Esophagus muscularis mucosa (tissue), 4 donors: ENCODE data around the gene PLCH1.

Experiments
- EP300 ChIP-seq: sonication (generic); formaldehyde crosslinking; IDR thresholded peaks from one replicate; pipeline ENCODE4 v1.6.1; 2017; ENCODE audit warnings: antibody characterized with exemption
- POLR2A ChIP-seq: fragments of 450-650 bp; IDR thresholded peaks from one replicate; pipeline ENCODE4 v1.6.1; 2017; ENCODE audit warnings: antibody characterized with exemption, moderate library complexity, mild to moderate bottlenecking, low read depth
- POLR2AphosphoS5 ChIP-seq, 2 donors: sonication (generic); formaldehyde crosslinking; IDR thresholded peaks; one replicate each; pipeline ENCODE4 v1.6.1; 2017; ENCODE audit warnings: antibody characterized with exemption in 2 of 2
- TF ChIP-seq, protein P1 (sequence below), 3 experiments: fragments of 200-600 bp in 2 of 3; fragments of 450-650 bp in 1 of 3; sonication (generic) in 2 of 3; IDR thresholded peaks; one replicate each; pipeline ENCODE4 v1.5.1; 2017 to 2019; ENCODE audit warnings: antibody characterized with exemption in 3 of 3, mild to moderate bottlenecking in 2 of 3, moderate library complexity in 1 of 3

DNA sequence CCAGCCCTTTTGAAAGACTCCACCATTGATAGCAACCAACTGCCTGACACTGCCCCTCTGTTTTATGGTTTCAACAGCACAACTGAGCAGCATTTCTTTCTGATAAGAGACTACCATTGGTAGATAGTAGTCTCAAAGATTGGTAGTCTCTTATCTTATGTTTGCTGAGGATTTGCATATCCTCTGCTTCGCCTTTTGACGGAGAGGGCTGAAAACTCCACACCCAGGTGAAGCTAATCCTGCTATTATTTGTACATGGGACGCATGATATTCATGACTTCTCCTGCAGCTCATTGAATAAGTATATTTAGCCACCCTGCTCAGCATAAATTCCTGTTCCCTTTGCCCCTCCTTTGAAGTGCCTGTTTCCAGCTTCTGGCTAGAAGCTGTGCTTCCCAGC, 332.0 kb downstream of the PLCH1 start:
- TF ChIP-seq, protein P1, sequence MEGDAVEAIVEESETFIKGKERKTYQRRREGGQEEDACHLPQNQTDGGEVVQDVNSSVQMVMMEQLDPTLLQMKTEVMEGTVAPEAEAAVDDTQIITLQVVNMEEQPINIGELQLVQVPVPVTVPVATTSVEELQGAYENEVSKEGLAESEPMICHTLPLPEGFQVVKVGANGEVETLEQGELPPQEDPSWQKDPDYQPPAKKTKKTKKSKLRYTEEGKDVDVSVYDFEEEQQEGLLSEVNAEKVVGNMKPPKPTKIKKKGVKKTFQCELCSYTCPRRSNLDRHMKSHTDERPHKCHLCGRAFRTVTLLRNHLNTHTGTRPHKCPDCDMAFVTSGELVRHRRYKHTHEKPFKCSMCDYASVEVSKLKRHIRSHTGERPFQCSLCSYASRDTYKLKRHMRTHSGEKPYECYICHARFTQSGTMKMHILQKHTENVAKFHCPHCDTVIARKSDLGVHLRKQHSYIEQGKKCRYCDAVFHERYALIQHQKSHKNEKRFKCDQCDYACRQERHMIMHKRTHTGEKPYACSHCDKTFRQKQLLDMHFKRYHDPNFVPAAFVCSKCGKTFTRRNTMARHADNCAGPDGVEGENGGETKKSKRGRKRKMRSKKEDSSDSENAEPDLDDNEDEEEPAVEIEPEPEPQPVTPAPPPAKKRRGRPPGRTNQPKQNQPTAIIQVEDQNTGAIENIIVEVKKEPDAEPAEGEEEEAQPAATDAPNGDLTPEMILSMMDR (IDR thresholded peaks at IDR 0.05): no peak
- TF ChIP-seq EP300 (no peak), POLR2A (no peak), POLR2AphosphoS5 (IDR thresholded peaks at IDR 0.05) (no peak)
